IPS-NIHi11 (cell line): Measurements from ENCODE around the gene SNRK.

Experiments
- DNase-seq: peaks from one replicate; pipeline ENCODE4 v3.0.0; 2012; ENCODE audit warnings: mixed read lengths, low spot score

SNRK gene, protein sequence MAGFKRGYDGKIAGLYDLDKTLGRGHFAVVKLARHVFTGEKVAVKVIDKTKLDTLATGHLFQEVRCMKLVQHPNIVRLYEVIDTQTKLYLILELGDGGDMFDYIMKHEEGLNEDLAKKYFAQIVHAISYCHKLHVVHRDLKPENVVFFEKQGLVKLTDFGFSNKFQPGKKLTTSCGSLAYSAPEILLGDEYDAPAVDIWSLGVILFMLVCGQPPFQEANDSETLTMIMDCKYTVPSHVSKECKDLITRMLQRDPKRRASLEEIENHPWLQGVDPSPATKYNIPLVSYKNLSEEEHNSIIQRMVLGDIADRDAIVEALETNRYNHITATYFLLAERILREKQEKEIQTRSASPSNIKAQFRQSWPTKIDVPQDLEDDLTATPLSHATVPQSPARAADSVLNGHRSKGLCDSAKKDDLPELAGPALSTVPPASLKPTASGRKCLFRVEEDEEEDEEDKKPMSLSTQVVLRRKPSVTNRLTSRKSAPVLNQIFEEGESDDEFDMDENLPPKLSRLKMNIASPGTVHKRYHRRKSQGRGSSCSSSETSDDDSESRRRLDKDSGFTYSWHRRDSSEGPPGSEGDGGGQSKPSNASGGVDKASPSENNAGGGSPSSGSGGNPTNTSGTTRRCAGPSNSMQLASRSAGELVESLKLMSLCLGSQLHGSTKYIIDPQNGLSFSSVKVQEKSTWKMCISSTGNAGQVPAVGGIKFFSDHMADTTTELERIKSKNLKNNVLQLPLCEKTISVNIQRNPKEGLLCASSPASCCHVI

DNA sequence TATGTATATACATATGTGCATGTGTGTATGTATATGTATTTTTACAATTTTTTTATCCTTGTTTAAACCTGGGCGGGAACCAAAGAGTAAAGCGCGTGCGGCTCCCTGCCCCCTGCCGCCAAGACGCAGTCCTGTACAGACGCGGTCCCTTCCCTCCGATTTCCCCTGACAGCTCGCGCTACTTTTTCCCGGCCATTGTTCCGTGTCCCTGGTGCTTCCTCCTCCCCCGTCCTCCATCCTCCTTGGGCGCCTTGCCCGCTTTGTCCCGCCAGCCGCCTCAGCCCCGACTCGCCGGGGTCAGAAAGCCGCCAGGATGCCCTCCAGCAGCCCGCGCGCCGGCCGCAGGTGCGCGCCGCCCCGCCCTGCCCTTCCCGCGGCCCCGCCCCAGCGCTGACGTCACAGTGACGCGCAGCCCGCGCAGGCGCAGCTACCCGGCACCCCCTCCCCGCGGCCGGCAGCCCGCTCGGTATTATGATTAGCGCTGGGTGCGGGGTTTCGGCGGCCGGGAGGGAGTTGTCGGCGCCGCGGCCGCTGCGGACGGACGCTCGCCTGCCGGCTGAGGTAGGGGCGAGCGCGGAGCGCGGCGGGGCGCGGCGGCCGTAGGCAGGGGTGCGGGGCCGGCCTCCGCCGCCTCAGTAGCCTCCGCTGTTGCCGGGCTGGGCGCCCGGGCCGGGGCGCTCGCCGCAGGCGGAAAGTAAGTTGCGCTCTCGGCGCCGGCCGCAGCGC lies at the start of gene SNRK:
Gene SNRK, plus strand, starts transcription at position 426 of the 726 bp plus-strand sequence. CDS start 16,664 bp downstream, outside the sequence.
- peak; percentile 97 for DNase-seq

DNA sequence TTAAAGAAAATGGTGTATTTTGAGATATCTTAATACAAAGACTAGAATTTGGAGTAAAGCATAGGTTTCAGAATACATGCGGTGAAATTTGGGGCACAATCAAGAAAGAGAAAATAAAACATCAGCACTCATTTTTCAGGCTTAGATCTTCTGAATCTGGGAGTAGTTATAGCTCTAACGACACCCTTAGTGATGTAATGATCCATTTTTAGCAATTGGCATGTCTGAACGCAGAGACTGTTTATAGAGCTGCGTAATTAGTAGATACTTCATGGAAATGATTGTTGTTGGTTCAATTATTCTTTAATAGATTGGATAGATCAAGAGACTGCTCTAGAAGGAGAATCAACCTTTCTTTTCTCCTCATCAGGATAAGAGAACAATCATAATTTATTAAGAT lies 47.5 kb upstream of the SNRK start:
- DNase-seq: no peak

DNA sequence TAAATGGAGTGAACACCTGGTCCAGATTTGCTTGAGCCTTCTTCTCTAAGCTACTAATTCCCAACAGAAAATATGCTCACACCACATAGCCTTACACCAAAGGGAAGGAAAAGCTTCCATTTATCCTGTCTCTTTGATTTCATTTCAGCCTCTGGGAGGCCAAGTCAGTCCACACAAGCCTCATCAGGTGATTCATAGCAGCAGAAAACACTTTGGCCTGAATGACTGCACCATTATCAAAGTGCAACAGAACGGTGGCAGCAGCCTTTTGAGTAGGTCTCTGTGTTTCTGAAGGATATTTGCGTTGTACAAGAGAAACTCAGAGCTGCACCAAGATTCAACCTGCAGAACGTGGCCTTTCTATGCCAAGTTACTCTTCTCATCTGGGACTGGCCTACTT lies 46.6 kb upstream of the SNRK start:
- no peak for DNase-seq

DNA sequence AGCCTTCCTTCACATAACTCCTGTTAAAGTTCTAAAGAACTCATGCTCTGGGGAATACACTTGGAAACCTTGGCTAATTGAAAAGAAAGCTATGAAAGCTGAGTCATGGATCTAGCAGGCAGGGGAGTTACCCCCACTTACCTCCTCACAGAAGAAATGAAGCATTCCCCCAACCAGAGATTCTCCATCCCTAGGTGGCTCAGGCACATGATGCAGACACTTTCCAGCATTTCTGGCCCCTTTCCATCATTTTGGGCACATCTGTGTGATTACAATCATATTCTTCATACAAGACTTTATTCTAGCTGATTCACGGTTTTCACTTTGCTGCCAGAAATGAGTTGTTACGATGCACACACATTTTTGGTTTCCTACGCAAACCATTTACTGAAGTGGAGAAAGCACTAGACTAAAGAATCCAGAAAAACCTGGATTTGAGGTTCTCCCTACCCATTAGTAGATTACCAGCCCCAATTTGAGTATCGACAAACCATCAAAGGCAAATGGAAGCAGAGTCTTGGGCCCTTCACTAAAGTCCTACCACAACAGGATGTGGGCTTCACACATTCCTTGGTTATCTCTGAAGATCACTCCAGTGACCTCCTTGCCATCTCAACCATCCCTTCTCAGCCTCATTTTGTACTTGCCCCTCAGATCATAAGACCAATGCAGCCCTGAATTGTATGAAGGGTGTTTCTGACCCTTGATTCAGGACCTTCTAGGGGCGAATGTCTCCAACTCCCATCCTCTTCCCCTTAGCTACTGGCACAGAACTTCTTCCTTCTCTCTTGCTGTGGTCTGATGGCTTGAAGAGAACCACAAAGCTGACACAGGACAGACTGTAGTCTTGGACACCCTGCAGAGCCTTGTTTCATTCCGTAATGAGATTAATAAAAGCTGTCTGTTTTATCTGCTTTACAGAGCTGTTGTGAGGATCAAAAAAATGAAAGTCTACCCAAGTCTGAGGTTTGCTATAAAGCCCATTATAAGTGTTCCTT lies 42.5 kb upstream of the SNRK start:
- no peak for DNase-seq

DNA sequence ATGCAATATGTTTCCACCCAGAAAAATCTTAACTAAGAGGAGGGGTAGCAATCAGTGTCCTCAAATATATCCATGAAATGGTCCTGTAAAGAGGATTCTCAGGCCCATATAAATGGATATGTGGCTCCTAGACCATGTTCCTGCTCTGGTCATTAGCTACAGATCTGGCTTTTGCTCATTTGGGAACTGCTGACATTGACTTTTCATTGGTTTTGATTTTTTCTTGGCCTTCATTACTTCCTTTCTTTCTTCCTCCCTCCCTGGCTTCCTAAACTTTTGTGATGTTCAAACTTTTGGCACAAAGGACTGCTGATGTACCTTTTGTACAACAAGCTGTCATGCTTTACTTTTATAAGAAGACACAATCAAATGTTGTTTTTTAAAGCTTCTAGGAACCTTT lies 41.6 kb upstream of the SNRK start:
- no peak for DNase-seq

DNA sequence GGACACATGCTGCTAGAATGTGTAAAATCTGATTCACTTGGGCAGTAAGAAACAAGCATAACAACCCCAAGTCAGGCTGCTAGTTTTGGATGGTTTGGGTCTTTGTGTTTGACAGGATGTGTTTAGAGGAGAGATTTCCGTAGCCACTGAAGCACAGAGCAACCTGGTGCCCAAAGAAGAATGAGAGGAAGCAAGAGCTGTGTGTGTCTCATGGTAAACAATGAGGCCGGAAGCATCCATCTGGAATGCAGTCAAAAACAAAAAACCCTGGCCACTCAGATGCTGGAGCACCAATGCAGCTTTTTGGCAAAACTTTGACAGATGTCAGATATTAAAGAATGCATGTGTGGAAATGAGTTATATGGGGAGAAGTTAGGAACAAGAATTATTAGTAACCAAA lies 39.4 kb upstream of the SNRK start:
- no peak for DNase-seq

DNA sequence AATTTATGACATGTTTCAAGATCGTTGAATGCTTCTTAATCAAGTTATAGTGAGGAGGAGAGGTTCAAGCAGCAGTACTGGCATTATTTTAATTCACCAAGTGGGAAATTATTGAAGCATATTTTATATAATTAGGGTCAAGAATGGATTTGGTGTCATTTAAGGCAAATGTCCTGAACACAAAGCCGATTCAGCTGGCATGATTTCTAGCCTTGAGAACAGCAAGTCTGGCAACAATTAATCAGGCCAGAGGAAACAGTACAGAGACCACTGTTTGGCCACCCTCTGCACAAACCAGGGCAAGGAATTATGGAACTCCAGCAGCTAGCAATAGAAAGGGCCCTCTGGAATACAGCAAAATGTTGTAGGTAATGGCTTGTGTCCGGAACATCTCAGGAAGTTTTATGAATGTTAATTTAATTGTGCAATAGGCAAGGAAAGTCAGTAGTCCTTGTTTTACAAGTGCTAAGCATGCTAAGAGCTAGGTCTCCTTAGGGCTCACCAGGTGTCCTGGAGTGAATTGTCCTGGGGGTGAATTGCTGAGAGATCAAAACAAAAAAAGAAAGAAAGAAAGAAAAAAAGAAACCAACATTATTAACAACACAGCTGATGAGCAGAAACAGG lies 38.7 kb upstream of the SNRK start:
- DNase-seq: no peak

DNA sequence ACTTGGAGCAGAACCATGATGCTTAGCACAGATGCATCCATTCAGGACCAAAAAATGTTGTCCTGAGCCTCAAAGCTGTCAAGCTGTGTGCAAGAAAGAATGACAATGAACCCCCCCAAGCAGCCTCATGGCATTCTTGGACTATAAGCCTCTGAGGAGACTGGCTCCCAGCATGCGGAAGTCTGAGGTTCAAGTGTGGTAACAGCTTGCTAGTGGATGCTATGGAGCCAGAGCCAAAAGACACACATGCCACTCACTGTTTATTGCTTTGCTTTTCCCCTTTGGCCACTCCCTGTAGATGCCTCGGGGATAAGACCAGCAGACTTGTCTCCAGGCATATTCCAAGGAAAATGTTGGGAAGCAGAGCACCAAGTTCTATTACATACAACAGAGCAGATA lies 38.2 kb upstream of the SNRK start:
- DNase-seq: no peak

DNA sequence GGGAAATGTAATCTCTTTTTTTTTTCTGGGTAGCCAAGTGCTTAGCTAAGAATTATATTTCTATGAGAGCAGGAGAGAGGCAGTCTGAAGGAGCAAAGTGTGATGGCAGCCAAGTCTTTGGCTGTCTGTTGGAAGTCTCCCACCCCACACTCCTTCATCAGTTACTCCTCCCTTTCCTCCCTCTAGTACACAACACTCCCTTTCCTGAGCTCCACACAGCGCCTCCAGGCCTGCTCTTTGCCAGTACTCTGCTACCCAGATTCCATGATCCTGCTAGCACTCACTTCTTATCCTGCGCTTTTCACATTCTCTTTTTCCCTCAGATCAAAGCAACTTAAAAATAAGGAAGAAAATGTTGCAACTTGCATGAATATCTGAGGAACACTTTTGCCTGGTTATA lies 37.4 kb upstream of the SNRK start:
- no peak for DNase-seq

DNA sequence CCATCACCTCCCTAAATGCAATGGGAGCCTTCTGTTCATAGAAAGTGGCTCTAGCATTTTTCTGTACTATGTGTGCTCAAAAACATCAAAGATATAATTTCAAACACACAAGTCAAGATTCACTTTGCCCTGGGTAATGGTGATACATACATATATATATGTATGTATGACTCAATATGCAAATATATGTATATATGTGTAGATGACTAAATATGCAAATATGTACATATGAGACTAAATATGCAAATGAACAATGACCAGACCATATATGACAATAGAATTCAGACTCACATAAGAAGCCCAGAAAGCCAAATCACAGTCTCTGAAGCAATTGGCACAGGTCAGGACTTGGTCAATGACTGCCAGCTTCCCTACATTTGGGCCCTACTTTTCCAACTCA lies 36.9 kb upstream of the SNRK start:
- DNase-seq: no peak

DNA sequence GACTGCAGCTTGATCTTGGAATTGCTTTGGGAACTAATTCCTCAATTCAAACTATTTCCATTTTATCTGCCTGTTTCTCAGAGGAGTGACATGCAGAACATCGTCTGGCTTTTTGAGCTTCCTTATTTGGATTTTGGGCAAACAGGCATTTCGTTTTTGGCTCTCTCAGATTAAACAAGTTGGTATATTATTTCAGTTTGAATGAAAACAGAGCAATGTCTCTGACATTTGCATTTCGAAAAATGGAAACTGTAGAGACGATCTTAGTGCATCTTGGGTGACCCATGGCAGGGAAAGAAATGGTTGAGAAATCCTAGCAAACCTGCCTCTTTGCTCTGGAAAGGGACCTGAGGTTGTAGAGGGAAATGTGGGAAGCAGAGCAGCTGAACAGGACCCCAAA lies 33.0 kb upstream of the SNRK start:
- no peak for DNase-seq

DNA sequence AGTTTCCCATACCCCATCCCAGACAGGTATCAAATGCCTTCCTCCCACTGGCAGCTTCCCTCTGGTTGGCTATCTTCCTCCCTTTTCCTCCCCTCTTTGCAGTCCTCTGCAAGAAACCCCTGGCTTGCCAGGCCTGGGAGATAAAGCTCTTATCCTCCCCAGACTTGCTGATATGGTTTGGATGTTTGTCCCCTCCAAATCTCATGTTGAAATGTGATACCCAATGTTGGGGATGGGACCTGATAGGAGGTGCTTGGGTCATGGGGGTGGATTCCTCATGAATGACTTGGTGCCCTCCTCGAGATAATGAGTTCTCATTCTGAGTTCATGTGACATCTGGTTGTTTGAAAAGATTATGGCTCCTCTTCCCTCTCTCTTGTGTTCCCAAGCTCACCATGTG lies 32.2 kb upstream of the SNRK start:
- no peak for DNase-seq

DNA sequence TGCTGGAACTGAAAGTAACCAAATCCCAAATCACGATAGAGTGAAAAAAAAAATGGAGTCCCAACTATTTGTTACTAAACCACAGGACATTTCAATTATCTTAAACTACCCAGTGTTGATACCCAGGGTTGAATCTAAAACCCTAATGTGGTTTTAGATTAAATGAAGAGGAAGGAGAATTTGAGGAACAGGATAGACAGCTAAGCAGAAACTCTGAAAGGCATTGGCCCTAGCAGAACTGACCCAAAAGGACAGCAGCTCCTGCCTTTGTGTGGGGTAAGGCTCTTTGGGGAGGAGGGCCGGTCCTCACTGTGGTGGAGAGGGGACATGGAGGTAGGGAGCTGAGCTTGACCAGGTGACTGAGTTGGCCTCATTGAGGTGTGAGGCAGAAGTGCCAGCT lies 30.7 kb upstream of the SNRK start:
- DNase-seq: no peak

DNA sequence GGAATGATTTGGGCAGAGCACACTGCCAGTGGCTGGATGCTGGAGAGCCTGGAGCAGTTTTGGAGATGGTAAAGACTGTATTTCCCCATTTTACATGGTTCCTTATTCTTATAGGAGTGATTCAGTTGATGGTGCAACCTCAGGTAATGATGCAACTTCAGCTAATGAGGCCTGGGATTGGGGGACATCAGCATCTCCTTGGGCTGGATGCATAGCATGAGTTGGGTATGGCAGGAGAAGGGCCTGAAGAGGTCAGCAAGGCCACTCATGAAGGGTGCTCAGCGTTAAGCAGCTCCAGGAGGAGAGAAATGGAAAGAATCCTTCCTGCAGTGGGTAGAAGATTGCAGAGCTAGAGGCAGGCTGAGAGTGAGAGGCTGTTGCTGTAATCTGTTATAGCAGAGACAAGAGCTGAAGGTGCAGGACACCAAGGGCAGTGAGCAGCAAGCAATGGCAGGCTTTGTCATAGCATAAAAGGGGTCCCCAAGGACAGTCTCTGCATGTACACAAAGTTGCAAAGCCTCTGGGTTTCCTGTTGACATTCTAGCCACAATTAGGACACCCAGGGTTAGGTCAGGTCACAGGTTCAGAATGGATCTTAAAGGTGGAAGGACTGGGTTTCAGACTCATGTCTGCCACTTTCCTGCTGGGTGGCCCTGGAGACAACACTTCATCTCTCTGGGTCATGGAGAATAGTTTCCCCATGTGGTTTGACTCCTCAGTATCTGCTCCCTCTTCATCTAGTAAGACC lies 29.5 kb upstream of the SNRK start:
- no peak for DNase-seq

DNA sequence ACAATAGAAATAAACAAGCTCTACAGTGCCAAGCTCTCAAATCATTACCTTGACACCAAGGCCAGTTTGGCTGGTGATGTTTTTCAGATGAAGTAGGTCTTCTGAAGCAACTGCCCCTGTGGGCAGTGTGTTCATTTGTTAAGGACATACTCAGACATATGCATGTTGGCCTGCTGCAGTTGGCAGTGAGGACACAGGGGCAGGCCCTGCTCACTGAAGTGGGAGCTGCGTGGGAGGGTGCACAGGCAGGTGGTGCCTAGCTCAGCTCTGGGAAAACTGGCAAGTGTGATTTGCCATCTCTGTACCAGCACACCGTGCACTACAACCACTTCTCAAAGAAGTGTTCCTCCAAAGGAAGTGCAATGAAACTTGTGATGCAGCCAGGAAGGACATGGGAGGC lies 28.5 kb upstream of the SNRK start:
- DNase-seq: no peak

DNA sequence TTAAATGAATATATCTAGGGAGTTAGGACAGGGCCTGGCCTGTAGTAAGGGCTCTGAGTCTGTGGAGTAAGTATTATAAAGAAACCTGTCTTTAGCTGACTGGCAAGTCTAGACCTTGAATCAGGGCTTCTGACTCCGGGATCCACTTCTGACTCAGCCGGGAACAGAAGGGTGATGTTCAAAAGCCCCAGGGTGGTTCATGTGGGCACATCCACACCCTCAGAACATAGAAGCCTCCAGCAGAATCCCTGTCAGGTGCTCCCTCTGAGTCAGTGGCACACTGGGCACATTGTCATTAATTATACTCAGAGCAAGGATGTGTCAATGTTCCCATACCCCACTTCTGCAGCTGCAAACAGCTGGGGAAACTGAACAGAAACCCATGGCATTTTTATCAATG lies 26.7 kb upstream of the SNRK start:
- DNase-seq: no peak

DNA sequence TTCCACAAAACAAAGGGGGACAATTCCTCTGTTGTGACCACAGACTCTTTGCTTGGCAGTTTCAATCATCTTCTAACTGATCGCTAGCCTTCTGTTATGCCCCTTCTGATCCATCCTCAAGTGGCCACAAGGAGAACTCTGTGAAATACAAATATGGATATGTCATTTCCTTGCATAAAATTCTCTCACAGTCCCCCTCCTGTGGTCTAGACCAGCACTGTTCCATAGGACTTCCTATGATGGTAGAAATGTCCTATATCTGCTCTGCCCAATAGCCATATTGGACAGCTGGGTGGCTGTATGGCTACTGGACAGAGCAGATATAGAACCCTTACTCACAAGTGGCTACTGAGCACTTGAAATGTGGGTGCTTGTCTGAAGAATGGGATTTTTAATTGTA lies 25.9 kb upstream of the SNRK start:
- DNase-seq: no peak

DNA sequence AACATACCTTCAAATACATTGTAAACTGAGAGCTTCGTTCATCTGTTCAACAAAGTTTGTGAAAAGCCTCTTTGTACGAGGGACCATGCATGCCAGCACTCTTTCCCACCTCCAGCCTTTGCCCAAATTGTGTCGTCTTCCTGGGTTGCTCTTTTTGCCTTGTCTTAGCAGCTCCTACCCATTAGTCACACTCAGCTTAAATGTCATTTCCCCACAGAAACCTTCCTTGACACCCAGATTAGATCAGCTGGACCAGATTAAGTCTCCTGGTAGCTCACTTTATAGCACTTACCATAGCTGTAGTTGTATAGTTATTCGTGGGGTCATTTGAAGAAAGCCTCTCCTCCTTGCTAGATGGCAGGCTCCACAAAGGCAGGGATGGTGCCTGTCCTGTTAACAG lies 24.1 kb upstream of the SNRK start:
- no peak for DNase-seq

DNA sequence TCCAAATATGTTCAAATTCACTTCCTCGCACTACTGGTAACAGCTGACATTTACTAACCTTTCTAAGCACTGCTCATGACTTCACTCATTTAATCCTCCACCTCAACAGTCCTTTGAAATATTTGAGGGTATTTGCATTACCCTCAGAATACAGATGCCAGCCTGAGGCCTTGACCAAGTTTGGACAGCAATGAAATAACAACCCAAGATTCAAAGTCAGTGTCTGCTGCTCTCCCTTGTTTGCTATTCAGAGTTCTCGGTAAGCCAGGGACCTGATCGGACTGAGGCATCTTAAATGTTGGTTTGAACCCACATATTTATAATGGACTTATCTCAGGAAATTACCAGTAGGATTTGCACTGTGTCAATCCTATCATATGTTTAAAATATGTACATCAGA lies 19.9 kb upstream of the SNRK start:
- DNase-seq: no peak

DNA sequence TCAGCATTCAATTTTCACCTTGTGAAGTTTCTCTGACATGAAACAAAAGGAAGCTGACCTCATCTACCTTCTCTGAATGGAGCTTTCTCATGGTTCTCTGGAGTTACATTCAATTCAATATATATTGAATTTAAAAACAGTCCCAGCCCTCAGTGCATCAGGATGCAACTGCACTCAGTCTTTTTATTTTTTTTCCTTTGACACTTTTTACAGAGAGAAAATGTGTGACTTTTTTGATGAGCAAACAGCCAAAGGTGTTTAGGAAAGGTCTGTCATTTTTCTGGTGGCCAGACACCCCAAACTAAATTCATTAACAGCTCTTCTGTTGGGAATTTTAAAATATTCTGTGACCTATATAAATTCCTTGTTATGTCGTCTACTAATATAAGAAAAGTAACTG lies 19.3 kb upstream of the SNRK start:
- no peak for DNase-seq

DNA sequence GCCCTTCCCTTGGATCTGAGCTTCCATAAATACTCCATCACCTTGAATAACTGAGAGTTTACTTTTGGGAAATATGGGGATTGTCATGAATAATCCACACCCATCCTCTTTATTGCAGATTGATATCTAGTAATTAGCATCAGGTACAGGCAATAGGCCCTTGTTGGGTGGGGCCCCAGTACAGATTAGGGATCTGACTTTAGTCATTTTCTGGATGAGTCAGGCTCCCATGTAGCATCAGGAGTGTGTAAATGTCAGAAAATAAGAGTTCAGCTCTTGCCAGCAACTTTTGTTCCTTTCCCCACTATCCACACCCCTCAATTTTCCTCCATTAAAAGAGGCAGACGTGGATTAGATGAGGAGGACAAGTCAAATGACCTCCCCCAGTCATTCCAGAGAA lies 17.7 kb upstream of the SNRK start:
- no peak for DNase-seq
